HepG2 (cell line): ENCODE measurements around the gene ABHD10.

Experiments
- EZH2 ChIP-seq: conservative IDR thresholded peaks from 2 replicates; pipeline ENCODE4 v1.6.1; 2012; ENCODE audit warnings: mild to moderate bottlenecking, low read depth, low read length, moderate library complexity
- MAZ ChIP-seq, 2 experiments: sonication (generic) in 1 of 2; formaldehyde crosslinking in 1 of 2; IDR thresholded peaks; 2 replicates each; pipeline versions ENCODE4 v1.5.0 to v1.6.1; 2012 to 2020; ENCODE audit warnings: low read depth in 2 of 2, mild to moderate bottlenecking in 2 of 2, borderline replicate concordance in 1 of 2, improper control_type of control experiment in 1 of 2, low read length in 1 of 2, missing genetic modification reagents in 1 of 2, moderate library complexity in 1 of 2
- POLR2AphosphoS5 ChIP-seq: IDR thresholded peaks from 2 replicates; pipeline ENCODE4 v1.6.1; 2012; ENCODE audit warnings: low read depth, low read length
- ZNF253 ChIP-seq: sonication (generic); formaldehyde crosslinking; IDR thresholded peaks from 2 replicates; pipeline ENCODE4 v1.8.0; 2022; ENCODE audit warnings: mild to moderate bottlenecking, missing genetic modification reagents, borderline replicate concordance
- ZNF777 ChIP-seq: sonication (generic); formaldehyde crosslinking; IDR thresholded peaks from 2 replicates; pipeline ENCODE4 v1.4.0; 2020; ENCODE audit warnings: missing genetic modification reagents
- TF ChIP-seq, protein P1 (sequence below): sonication (generic); formaldehyde crosslinking; IDR thresholded peaks from 2 replicates; pipeline ENCODE4 v1.5.0; 2020; ENCODE audit warnings: mild to moderate bottlenecking, missing genetic modification reagents, borderline replicate concordance
- TF ChIP-seq, protein P2 (sequence below): sonication (generic); formaldehyde crosslinking; IDR thresholded peaks from 2 replicates; pipeline ENCODE4 v1.5.1; 2020; ENCODE audit warnings: missing genetic modification reagents, mild to moderate bottlenecking, borderline replicate concordance

GRCh38 chr3:112000367-112000771 is 21.5 kb downstream of the ABHD10 start:
- TF ChIP-seq ZNF253 (CRISPR knock-in tag) (no peak), POLR2AphosphoS5 (no peak), EZH2 (no peak), MAZ (IDR thresholded peaks at IDR 0.05; ENCODE audit: borderline replicate concordance, low read depth, low read length) (no peak), MAZ (CRISPR knock-in tag; IDR thresholded peaks at IDR 0.05; ENCODE audit: low read depth) (no peak), ZNF777 (CRISPR knock-in tag) (no peak)
- TF ChIP-seq, protein P1, sequence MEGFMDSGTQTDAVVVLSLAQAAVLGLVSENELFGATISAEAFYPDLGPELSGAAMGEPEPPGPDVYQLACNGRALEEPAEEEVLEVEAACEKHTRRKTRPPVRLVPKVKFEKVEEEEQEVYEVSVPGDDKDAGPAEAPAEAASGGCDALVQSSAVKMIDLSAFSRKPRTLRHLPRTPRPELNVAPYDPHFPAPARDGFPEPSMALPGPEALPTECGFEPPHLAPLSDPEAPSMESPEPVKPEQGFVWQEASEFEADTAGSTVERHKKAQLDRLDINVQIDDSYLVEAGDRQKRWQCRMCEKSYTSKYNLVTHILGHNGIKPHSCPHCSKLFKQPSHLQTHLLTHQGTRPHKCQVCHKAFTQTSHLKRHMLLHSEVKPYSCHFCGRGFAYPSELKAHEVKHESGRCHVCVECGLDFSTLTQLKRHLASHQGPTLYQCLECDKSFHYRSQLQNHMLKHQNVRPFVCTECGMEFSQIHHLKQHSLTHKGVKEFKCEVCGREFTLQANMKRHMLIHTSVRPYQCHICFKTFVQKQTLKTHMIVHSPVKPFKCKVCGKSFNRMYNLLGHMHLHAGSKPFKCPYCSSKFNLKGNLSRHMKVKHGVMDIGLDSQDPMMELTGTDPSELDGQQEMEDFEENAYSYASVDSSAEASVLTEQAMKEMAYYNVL (CRISPR knock-in tag) = no peak
- TF ChIP-seq, protein P2, sequence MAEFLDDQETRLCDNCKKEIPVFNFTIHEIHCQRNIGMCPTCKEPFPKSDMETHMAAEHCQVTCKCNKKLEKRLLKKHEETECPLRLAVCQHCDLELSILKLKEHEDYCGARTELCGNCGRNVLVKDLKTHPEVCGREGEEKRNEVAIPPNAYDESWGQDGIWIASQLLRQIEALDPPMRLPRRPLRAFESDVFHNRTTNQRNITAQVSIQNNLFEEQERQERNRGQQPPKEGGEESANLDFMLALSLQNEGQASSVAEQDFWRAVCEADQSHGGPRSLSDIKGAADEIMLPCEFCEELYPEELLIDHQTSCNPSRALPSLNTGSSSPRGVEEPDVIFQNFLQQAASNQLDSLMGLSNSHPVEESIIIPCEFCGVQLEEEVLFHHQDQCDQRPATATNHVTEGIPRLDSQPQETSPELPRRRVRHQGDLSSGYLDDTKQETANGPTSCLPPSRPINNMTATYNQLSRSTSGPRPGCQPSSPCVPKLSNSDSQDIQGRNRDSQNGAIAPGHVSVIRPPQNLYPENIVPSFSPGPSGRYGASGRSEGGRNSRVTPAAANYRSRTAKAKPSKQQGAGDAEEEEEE (CRISPR knock-in tag) = no peak
